HepG2 (cell line): Measurements from ENCODE around the gene GPR62. TPM values are rescaled to one million over a fixed set of nuclear protein-coding genes. Genes with fewer than 3 reads are reported as not detected.
A peak's percentile ranks its signal among the peaks of the same experiment; 100 is the strongest.

Experiments used
- ATAC-seq: fragments of 200-7000 bp; cut with Tn5 transposase; 3 replicates; pipeline ENCODE4 v1.9.1; 2020; ENCODE audit warnings: mild to moderate bottlenecking, moderate library complexity
- BruUV-seq: library from RNA; stranded (reverse); fragments of 400-500 nt; replicated peaks from 2 replicates; lab custom pipeline; 2021; lab: Mats Ljungman, UMichigan
- CTCF ChIA-PET: fragments of 300-600 bp; formaldehyde crosslinking; extraction: SDS; loops from one replicate; lab custom pipeline; 2021; ENCODE audit warnings: low total read pairs, inconsistent platforms, low intra/inter-chr PET ratio; lab: Yijun Ruan, JAX
- POLR2A ChIA-PET: fragments of 350-600 bp; sonication (Branson Sonifier 250); formaldehyde crosslinking; loops from one replicate; lab custom pipeline; 2020; ENCODE audit warnings: antibody characterized with exemption, inconsistent platforms; lab: Yijun Ruan, JAX
- DNase-seq: peaks from one replicate; pipeline ENCODE4 v3.0.0-alpha.2; 2015; ENCODE audit warnings: low spot score
- FAIRE-seq: peaks from 3 replicates; lab custom pipeline; 2011; peaks lifted over from hg19 to GRCh38; lab: Jason Lieb, UNC
- H2AFZ ChIP-seq: one replicate; pipeline ENCODE4 v1.6.1; 2011; ENCODE audit warnings: low read length, inconsistent platforms
- H3K27ac ChIP-seq: fragments of 300-600 bp; 3 replicates; pipeline ENCODE4 v1.8.0; 2011; ENCODE audit warnings: mixed run types, mild to moderate bottlenecking, mixed read lengths, low read length, inconsistent platforms; ENCODE audit not compliant: insufficient read depth; ENCODE audit errors: extremely low read length
- H3K27me3 ChIP-seq, 2 experiments: fragments of 200-600 bp in 1 of 2; 2 replicates in 1 of 2; 3 replicates in 1 of 2; pipeline versions ENCODE4 v1.6.0 to v1.8.0; 2011; ENCODE audit warnings: low read length in 2 of 2, mild to moderate bottlenecking in 2 of 2, moderate library complexity in 2 of 2, inconsistent platforms in 1 of 2; ENCODE audit not compliant: insufficient read depth in 2 of 2, control insufficient read depth in 1 of 2
- H3K36me3 ChIP-seq, 2 experiments: fragments of 200-600 bp in 1 of 2; replicated peaks in 1 of 2; 2 replicates in 1 of 2; 3 replicates in 1 of 2; pipeline versions ENCODE4 v1.5.1 to v1.8.0; 2011; ENCODE audit warnings: low read length in 2 of 2, inconsistent platforms in 1 of 2; ENCODE audit not compliant: insufficient read depth in 2 of 2, control insufficient read depth in 1 of 2
- H3K4me1 ChIP-seq: 2 replicates; pipeline ENCODE4 v1.5.1; 2012; ENCODE audit warnings: low read length, inconsistent platforms; ENCODE audit not compliant: insufficient read depth
- H3K4me2 ChIP-seq: 2 replicates; pipeline ENCODE4 v1.6.0; 2011; ENCODE audit warnings: low read depth, low read length, inconsistent platforms
- H3K4me3 ChIP-seq, 3 experiments: fragments of 200-600 bp in 1 of 3; sonication (generic), shearing (Covaris generic) in 1 of 3; replicated peaks in 1 of 3; 2 replicates each; pipeline ENCODE4 v1.5.1; 2011 to 2016; ENCODE audit warnings: low read length in 3 of 3, inconsistent platforms in 2 of 3, low read depth in 2 of 3, mild to moderate bottlenecking in 2 of 3, control low read depth in 1 of 3, mixed read lengths in 1 of 3; ENCODE audit not compliant: insufficient read depth in 1 of 3
- H3K79me2 ChIP-seq: one replicate; pipeline ENCODE4 v1.6.1; 2011; ENCODE audit warnings: low read length, inconsistent platforms; ENCODE audit not compliant: insufficient read depth
- H3K9ac ChIP-seq: 2 replicates; pipeline ENCODE4 v1.6.0; 2011; ENCODE audit warnings: mild to moderate bottlenecking, low read depth, low read length, inconsistent platforms; ENCODE audit not compliant: insufficient read depth
- H3K9me3 ChIP-seq: 2 replicates; pipeline ENCODE4 v1.5.1; 2012; ENCODE audit warnings: mild to moderate bottlenecking, low read length
- H4K20me1 ChIP-seq: 2 replicates; pipeline ENCODE4 v1.6.0; 2011; ENCODE audit warnings: inconsistent platforms, mild to moderate bottlenecking, low read length, moderate library complexity; ENCODE audit not compliant: insufficient read depth
- ARNTL ChIP-seq: sonication (generic); formaldehyde crosslinking; IDR thresholded peaks from 2 replicates; pipeline ENCODE4 v1.4.0; 2020; ENCODE audit warnings: mild to moderate bottlenecking, missing genetic modification reagents
- BCL6 ChIP-seq: IDR thresholded peaks from 2 replicates; pipeline ENCODE4 v1.6.1; 2016; ENCODE audit warnings: missing genetic modification reagents, missing compliant biosample characterization
- FOXK2 ChIP-seq: fragments of 450-650 bp; IDR thresholded peaks from 2 replicates; pipeline ENCODE4 v1.6.1; 2016
- IRF2 ChIP-seq: IDR thresholded peaks from 2 replicates; pipeline ENCODE4 v1.6.1; 2018; ENCODE audit warnings: missing genetic modification reagents, missing compliant biosample characterization
- KLF6 ChIP-seq: IDR thresholded peaks from 2 replicates; pipeline ENCODE4 v1.8.0; 2016; ENCODE audit warnings: missing biosample characterization, missing genetic modification reagents
- POLR2G ChIP-seq: fragments of 200-400 bp; formaldehyde crosslinking; IDR thresholded peaks from 2 replicates; pipeline ENCODE4 v1.6.1; 2018; ENCODE audit warnings: mild to moderate bottlenecking, low read depth, low read length, moderate library complexity
- RBFOX2 ChIP-seq: fragments of 200-400 bp; formaldehyde crosslinking; IDR thresholded peaks from 2 replicates; pipeline ENCODE4 v1.6.1; 2017; ENCODE audit warnings: low read depth, mild to moderate bottlenecking, low read length
- TBX2 ChIP-seq: sonication (generic); formaldehyde crosslinking; IDR thresholded peaks from 2 replicates; pipeline ENCODE4 v1.5.0; 2020; ENCODE audit warnings: missing genetic modification reagents, mild to moderate bottlenecking, borderline replicate concordance
- ZNF839 ChIP-seq: sonication (generic); formaldehyde crosslinking; IDR thresholded peaks from 2 replicates; pipeline ENCODE4 v1.4.0; 2020; ENCODE audit warnings: missing genetic modification reagents, mild to moderate bottlenecking, borderline replicate concordance
- WGBS: methylation state at CpG from one replicate; pipeline ENCODE4 v1.1.6; 2017; ENCODE audit warnings: low lambda C conversion rate; 5-methylcytosine and 5-hydroxymethylcytosine counted together
- in situ Hi-C: cut with HindIII; loops from 2 replicates; pipeline ENCODE4 v1.10.0; 2017; ENCODE audit warnings: low pct_unique_long_range_greater_than_20kb; ENCODE audit not compliant: extremely low pct_ligation_motif_present
- intact Hi-C: fragments of 100-400 bp; cut with micrococcal nuclease; formaldehyde crosslinking; loops from one replicate; pipeline ENCODE4 v1.10.0; 2022; ENCODE audit not compliant: unreplicated experiment
- polyA plus RNA-seq, 8 experiments: library from polyadenylated mRNA; depleted of rRNA in 3 of 8; stranded (reverse) in 7 of 8; unstranded in 1 of 8; fragments of >200 nt; fragmentation: Illumina TruSeq in 4 of 8; extraction: Trizol in 4 of 8; gene quantifications; 2 replicates each; pipeline versions ENCODE4 v1.2.1 to v1.2.3, GENCODE V29; 2011 to 2016; ENCODE audit warnings: low read depth in 4 of 8, missing spikeins in 1 of 8, mixed read lengths in 1 of 8; ENCODE audit not compliant: insufficient read depth in 1 of 8
- total RNA-seq, 5 experiments: library from RNA; depleted of rRNA; stranded (reverse); fragments of >200 nt; fragmentation: Illumina TruSeq; extraction: Trizol; gene quantifications; 2 replicates each; pipeline ENCODE4 v1.2.3, GENCODE V29; 2016; ENCODE audit warnings: low read depth in 1 of 5
- TF ChIP-seq, protein P1 (sequence below): sonication (generic); formaldehyde crosslinking; IDR thresholded peaks from 2 replicates; pipeline ENCODE4 v1.5.1; 2020; ENCODE audit warnings: mild to moderate bottlenecking, moderate library complexity, missing genetic modification reagents
- TF ChIP-seq, protein P2 (sequence below): sonication (generic); formaldehyde crosslinking; conservative IDR thresholded peaks from 2 replicates; pipeline ENCODE4 v1.4.0; 2020; ENCODE audit warnings: mild to moderate bottlenecking, missing genetic modification reagents, moderate library complexity
- TF ChIP-seq, protein P3 (sequence below): sonication (generic); formaldehyde crosslinking; IDR thresholded peaks from 2 replicates; pipeline ENCODE4 v1.4.0; 2020; ENCODE audit warnings: missing genetic modification reagents, mild to moderate bottlenecking, borderline replicate concordance

Gene GPR62
- total and polyA plus RNA-seq, 2 of the 13 experiments (the other 11 are each of a cell fraction or from before 2014, with no cell fraction given) = not detected

DNA sequence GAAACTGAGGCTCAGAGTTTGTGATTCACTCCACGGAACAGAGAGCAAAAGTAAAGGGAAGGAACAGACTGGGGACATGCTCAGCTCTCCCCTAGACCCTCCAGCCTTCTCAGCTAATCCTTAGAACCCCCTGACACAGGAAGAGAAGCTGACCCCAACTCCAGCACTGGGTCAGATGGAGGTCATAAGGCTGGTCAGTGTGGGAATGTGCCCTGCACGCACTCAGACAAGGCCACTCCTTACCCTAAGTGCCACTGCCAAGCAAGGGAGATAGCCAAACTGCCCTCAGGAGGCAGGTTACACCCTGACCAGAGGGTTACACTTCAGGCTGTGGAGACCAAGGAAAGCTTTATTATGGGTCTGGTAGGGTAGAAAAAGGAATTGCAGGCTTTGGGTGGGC lies 39.3 kb downstream of the GPR62 start:
- H3K9me3 ChIP-seq = no peaks in the 10 kb centered on the region
- H3K4me3 ChIP-seq = peak overlapping the region; percentile 73 to 90 (median 83)
- ATAC-seq (no peak), DNase-seq (no peak), FAIRE-seq (no peak)
- POLR2A ChIA-PET = interaction anchor here (1.9 to 7.1 kb wide), 4 partner anchors 11 to 62 kb away, joined by 19 to 187 read pairs (median 55); partner anchors contain the start of genes ABHD14B, ACY1, DUSP7 and PARP3
- in situ Hi-C loops = no loop called here
- TF ChIP-seq, protein P1, sequence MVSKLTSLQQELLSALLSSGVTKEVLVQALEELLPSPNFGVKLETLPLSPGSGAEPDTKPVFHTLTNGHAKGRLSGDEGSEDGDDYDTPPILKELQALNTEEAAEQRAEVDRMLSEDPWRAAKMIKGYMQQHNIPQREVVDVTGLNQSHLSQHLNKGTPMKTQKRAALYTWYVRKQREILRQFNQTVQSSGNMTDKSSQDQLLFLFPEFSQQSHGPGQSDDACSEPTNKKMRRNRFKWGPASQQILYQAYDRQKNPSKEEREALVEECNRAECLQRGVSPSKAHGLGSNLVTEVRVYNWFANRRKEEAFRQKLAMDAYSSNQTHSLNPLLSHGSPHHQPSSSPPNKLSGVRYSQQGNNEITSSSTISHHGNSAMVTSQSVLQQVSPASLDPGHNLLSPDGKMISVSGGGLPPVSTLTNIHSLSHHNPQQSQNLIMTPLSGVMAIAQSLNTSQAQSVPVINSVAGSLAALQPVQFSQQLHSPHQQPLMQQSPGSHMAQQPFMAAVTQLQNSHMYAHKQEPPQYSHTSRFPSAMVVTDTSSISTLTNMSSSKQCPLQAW = peak; percentile 17; the same call in 1 of the 2 replicates
- TF ChIP-seq FOXK2 (no peak), BCL6 (CRISPR knock-in tag) (no peak), POLR2G (peak; percentile 60; the same call in 1 of the 2 replicates), KLF6 (CRISPR knock-in tag) (no peak), RBFOX2 (peak; percentile 46; the same call in 1 of the 2 replicates), ARNTL (CRISPR knock-in tag) (no peak), ZNF839 (CRISPR knock-in tag) (no peak), IRF2 (CRISPR knock-in tag) (no peak), TBX2 (CRISPR knock-in tag) (peak; percentile 43; the same call in 1 of the 2 replicates)
- TF ChIP-seq, protein P2, sequence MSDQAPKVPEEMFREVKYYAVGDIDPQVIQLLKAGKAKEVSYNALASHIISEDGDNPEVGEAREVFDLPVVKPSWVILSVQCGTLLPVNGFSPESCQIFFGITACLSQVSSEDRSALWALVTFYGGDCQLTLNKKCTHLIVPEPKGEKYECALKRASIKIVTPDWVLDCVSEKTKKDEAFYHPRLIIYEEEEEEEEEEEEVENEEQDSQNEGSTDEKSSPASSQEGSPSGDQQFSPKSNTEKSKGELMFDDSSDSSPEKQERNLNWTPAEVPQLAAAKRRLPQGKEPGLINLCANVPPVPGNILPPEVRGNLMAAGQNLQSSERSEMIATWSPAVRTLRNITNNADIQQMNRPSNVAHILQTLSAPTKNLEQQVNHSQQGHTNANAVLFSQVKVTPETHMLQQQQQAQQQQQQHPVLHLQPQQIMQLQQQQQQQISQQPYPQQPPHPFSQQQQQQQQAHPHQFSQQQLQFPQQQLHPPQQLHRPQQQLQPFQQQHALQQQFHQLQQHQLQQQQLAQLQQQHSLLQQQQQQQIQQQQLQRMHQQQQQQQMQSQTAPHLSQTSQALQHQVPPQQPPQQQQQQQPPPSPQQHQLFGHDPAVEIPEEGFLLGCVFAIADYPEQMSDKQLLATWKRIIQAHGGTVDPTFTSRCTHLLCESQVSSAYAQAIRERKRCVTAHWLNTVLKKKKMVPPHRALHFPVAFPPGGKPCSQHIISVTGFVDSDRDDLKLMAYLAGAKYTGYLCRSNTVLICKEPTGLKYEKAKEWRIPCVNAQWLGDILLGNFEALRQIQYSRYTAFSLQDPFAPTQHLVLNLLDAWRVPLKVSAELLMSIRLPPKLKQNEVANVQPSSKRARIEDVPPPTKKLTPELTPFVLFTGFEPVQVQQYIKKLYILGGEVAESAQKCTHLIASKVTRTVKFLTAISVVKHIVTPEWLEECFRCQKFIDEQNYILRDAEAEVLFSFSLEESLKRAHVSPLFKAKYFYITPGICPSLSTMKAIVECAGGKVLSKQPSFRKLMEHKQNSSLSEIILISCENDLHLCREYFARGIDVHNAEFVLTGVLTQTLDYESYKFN = no peak
- TF ChIP-seq, protein P3, sequence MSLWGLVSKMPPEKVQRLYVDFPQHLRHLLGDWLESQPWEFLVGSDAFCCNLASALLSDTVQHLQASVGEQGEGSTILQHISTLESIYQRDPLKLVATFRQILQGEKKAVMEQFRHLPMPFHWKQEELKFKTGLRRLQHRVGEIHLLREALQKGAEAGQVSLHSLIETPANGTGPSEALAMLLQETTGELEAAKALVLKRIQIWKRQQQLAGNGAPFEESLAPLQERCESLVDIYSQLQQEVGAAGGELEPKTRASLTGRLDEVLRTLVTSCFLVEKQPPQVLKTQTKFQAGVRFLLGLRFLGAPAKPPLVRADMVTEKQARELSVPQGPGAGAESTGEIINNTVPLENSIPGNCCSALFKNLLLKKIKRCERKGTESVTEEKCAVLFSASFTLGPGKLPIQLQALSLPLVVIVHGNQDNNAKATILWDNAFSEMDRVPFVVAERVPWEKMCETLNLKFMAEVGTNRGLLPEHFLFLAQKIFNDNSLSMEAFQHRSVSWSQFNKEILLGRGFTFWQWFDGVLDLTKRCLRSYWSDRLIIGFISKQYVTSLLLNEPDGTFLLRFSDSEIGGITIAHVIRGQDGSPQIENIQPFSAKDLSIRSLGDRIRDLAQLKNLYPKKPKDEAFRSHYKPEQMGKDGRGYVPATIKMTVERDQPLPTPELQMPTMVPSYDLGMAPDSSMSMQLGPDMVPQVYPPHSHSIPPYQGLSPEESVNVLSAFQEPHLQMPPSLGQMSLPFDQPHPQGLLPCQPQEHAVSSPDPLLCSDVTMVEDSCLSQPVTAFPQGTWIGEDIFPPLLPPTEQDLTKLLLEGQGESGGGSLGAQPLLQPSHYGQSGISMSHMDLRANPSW (CRISPR knock-in tag) = 0 out of 2 replicates have a peak, but pooled peaks have one; percentile 6
- intact Hi-C loops = loop anchor here (2.0 kb wide), 1 partner anchor 52 kb away; the partner anchor contains the start of gene PARP3
- peak overlapping the region; percentile 95 for H3K9ac ChIP-seq
- peaks cover 8 to 18% of the 10 kb centered on the region in 2 experiments for H3K36me3 ChIP-seq
- no peaks in the 10 kb centered on the region; a peak in 1 of 5 replicates for H3K27me3 ChIP-seq
- peak overlapping the region; percentile 87 for H3K27ac ChIP-seq
- peaks cover 3% of the 10 kb centered on the region; the same call in 1 of the 2 replicates for H4K20me1 ChIP-seq
- BruUV-seq = no TSS peak
- CTCF ChIA-PET = no interaction called here
- 65% methylated on average over 2 of the region's 2 CpGs for WGBS
- no peak overlapping the region for H2AFZ ChIP-seq
- peaks cover 63% of the 10 kb centered on the region for H3K4me1 ChIP-seq
- peaks cover 21% of the 10 kb centered on the region for H3K79me2 ChIP-seq
- H3K4me2 ChIP-seq = peak overlapping the region; percentile 99
